Progenitor cell of endocrine pancreas (in vitro differentiated cells): Measurements from ENCODE around the gene ATP5MC2. TPM values are rescaled to one million over a fixed set of nuclear protein-coding genes. Genes with fewer than 3 reads are reported as not detected.
A peak's percentile ranks its signal among the peaks of the same experiment; 100 is the strongest.
"Not testable (repeated sequence)": the region's sequence is repeated elsewhere in the genome, so short reads cannot be mapped to it uniquely, and the experiment has no call there.

ENCODE experiments used
- DNase-seq: peaks from one replicate; pipeline ENCODE4 v3.0.0; 2021; ENCODE audit warnings: low spot score; ENCODE audit not compliant: unreplicated experiment
- H3K27ac Mint-ChIP-seq: 2 replicates; pipeline ENCODE4 v1.8.0; 2021; ENCODE audit warnings: mild to moderate bottlenecking, moderate library complexity, mixed read lengths
- H3K27me3 Mint-ChIP-seq: 2 replicates; pipeline ENCODE4 v1.8.0; 2021; ENCODE audit warnings: mixed read lengths
- H3K36me3 Mint-ChIP-seq: 2 replicates; pipeline ENCODE4 v1.8.0; 2022; ENCODE audit warnings: mixed read lengths; ENCODE audit not compliant: insufficient read depth
- H3K4me1 Mint-ChIP-seq: 2 replicates; pipeline ENCODE4 v1.8.0; 2021; ENCODE audit warnings: low read depth, mixed read lengths
- H3K4me3 Mint-ChIP-seq: 2 replicates; pipeline ENCODE4 v1.8.0; 2021; ENCODE audit warnings: low read depth, mild to moderate bottlenecking, moderate library complexity, mixed read lengths
- H3K9me3 Mint-ChIP-seq: 2 replicates; pipeline ENCODE4 v1.8.0; 2021; ENCODE audit warnings: low read depth, mixed read lengths
- total RNA-seq: library from RNA; stranded (reverse); gene quantifications from 2 replicates; pipeline ENCODE4 v1.2.1, GENCODE V29; 2021
- TF ChIP-seq, protein P1 (sequence below): fragments of 200-600 bp; sonication (generic); IDR thresholded peaks from one replicate; pipeline ENCODE4 v1.5.0; 2021; ENCODE audit warnings: antibody characterized with exemption, mild to moderate bottlenecking; ENCODE audit not compliant: unreplicated experiment

The ATP5MC2 gene
- total RNA-seq, 1 donor from 2014 or later = 327 TPM

DNA sequence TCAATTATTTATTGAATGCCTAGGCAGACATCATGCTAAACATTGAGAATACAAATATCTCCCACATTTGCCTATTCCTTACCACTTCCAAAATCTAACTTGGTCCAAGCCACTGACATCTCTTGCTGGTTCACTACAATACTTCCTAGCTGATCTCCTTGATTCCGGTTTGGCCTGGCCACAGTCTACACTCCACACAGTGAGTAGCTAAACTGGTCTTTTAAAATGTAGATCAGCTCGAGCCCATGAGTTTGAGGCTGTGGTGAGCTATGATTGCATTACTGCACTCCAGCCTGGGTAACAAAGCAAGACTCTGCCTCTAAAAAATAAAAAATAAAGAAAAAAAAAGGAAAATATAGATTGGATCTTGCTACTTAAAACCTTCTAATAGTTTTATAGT is 7.6 kb upstream of the ATP5MC2 start:
- no peak overlapping the region for H3K4me3 Mint-ChIP-seq
- H3K36me3 Mint-ChIP-seq = no peaks in the 10 kb centered on the region
- H3K27ac Mint-ChIP-seq = no peak overlapping the region
- TF ChIP-seq, protein P1, sequence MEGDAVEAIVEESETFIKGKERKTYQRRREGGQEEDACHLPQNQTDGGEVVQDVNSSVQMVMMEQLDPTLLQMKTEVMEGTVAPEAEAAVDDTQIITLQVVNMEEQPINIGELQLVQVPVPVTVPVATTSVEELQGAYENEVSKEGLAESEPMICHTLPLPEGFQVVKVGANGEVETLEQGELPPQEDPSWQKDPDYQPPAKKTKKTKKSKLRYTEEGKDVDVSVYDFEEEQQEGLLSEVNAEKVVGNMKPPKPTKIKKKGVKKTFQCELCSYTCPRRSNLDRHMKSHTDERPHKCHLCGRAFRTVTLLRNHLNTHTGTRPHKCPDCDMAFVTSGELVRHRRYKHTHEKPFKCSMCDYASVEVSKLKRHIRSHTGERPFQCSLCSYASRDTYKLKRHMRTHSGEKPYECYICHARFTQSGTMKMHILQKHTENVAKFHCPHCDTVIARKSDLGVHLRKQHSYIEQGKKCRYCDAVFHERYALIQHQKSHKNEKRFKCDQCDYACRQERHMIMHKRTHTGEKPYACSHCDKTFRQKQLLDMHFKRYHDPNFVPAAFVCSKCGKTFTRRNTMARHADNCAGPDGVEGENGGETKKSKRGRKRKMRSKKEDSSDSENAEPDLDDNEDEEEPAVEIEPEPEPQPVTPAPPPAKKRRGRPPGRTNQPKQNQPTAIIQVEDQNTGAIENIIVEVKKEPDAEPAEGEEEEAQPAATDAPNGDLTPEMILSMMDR = no peak
- peaks cover 20% of the 10 kb centered on the region for H3K27me3 Mint-ChIP-seq
- no peak for DNase-seq
- H3K4me1 Mint-ChIP-seq = peaks cover 6% of the 10 kb centered on the region
- H3K9me3 Mint-ChIP-seq = no peaks in the 10 kb centered on the region

DNA sequence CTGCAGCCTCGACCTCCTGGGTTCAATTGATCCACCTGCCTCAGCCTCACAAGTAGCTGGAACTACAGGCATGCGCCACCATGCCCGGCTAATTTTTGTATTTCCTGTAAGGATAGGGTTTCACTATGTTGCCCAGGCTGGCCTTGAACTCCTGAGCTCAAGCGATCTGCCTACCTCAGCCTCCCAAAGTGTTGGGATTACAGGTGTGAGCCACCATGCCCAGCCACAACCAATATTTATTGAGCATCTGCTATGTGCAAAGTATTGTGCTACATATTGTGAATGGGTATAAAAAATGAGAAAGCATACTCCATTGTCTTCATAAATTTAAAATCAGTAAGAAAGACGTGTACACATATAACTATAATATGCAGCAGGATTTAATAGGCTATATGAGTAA is 4.2 kb upstream of the ATP5MC2 start:
- not testable (repeated sequence) for H3K4me3 Mint-ChIP-seq, H3K27ac Mint-ChIP-seq, H3K36me3 Mint-ChIP-seq, DNase-seq, H3K9me3 Mint-ChIP-seq
- peaks cover 19% of the 10 kb centered on the region for H3K27me3 Mint-ChIP-seq
- H3K4me1 Mint-ChIP-seq = peaks cover 17% of the 10 kb centered on the region

DNA sequence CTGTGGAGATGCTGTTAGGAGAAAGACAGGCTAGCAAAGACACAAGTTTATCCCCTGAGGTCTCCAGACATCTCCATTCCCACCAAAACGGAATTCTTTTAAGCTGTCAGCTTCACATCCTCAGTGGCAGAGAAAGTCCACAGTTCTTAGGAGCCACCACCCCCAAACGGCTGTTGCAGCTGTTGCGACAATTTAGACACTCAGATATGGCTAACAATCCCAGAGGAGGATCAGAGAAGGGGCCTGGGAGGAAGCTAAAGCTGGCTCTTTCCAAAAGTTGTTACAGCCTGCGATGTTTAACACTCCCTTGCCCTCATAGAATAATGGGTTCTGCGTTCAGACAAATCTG is 1.9 kb upstream of the ATP5MC2 start:
- Mint-ChIP-seq H3K4me3 (peak overlapping the region; percentile 91), H3K27me3 (peaks cover 13% of the 10 kb centered on the region), H3K4me1 (peaks cover 24% of the 10 kb centered on the region), H3K9me3 (no peaks in the 10 kb centered on the region), H3K27ac (peak overlapping the region; percentile 59), H3K36me3 (peaks cover 6% of the 10 kb centered on the region)
- DNase-seq = no peak
- TF ChIP-seq, protein P1 = no peak

DNA sequence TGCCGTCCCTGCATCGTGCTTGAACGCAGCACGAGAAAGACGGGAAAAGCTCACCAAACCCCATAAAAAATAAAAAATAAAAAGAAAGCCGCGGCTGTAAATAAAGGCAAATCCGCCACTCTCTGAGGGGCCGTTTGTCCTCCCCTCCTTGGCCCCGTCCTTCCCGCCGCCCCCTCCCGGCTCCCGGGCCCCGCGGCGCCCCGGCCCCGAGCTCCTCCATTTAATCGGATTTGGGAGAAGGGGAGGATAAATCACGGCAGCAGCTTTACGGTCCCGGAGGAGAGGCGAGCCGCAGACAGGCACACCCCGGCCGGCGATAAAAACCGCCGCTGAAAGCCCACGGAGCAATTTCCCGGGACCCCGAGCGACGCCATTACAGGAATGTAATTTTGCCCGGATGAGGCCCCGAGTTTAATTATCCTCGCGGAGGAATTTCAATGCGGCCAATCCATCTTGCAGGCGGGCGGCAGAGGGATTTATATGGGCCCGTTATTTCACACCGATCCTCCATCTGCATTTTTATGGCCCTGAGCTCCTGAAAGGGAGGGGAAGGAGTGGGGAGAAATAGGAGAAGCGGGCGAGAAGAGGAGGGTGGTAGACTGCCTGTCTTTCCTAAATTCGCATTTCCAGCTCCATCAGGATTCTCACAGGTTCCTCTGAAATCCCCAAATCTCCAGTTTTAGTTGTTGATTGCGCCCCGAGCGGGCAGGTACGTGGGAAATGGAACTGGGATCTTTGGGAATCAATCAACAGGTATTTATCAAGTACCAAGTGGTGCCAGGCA is 1.3 kb upstream of the ATP5MC2 start:
- H3K9me3 Mint-ChIP-seq = no peaks in the 10 kb centered on the region
- peaks cover 24% of the 10 kb centered on the region for H3K4me1 Mint-ChIP-seq
- peaks cover 13% of the 10 kb centered on the region for H3K27me3 Mint-ChIP-seq
- H3K27ac Mint-ChIP-seq = peak overlapping the region; percentile 97
- peak overlapping the region; percentile 91 for H3K4me3 Mint-ChIP-seq
- DNase-seq = no peak
- H3K36me3 Mint-ChIP-seq = peaks cover 9% of the 10 kb centered on the region
- TF ChIP-seq, protein P1 = no peak

DNA sequence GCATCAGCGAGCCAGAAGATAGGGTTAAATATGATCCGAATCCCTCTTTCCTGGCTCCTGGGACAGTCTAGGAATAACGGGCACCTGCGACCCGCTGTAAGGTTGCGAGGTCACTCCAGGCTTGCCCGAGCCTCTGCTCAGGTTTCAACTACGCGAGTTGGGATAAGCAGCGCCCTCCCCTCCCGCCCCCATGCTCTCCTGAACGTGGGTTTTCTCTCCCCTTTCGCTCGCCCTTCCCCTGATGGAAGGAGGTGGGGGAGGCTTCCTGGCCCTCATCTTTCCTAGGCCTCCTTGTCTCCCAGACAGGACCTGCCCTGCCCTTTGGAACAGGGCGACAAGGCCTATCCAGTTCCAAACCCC is 753 bp upstream of the ATP5MC2 start:
- Mint-ChIP-seq H3K27me3 (peaks cover 13% of the 10 kb centered on the region), H3K4me3 (peak overlapping the region; percentile 91), H3K9me3 (no peaks in the 10 kb centered on the region), H3K36me3 (peaks cover 10% of the 10 kb centered on the region), H3K4me1 (peaks cover 24% of the 10 kb centered on the region), H3K27ac (peak overlapping the region; percentile 97)
- TF ChIP-seq, protein P1 = no peak
- DNase-seq = peak; percentile 18
